ENCODE results near the gene ABLIM2. TPM values are rescaled to one million over a fixed set of nuclear protein-coding genes. Genes with fewer than 3 reads are reported as not detected.

ABLIM2 gene
- polyA plus RNA-seq, 4 donors: 1.1 to 12.7 (median 4.4) TPM

- FAIRE-seq (no peak), DNase-seq (no peak)
- no peak overlapping the region for H3K4me3 ChIP-seq (ENCODE audit: low read depth in 1 of 3, low read length in 3 of 3)
- WGBS, 3 donors: 76 to 79% (median 79%) methylated on average over 12 of the region's 12 CpGs
- no peak overlapping the region for H3K27ac ChIP-seq (ENCODE audit: low read depth in 1 of 3, low read length in 2 of 3)
- no peaks in the 10 kb centered on the region for H3K27me3 ChIP-seq (ENCODE audit: control insufficient read depth in 3 of 3, insufficient read depth in 3 of 3, low read length in 3 of 3)
- no peaks in the 10 kb centered on the region for H3K36me3 ChIP-seq (ENCODE audit: control insufficient read depth in 3 of 3, insufficient read depth in 2 of 3, low read depth in 1 of 3, low read length in 3 of 3)
- H3K9me3 ChIP-seq (ENCODE audit: control insufficient read depth in 2 of 2, insufficient read depth in 1 of 2, low read depth in 1 of 2, low read length in 1 of 2): no peaks in the 10 kb centered on the region
- H3K4me1 ChIP-seq (ENCODE audit: control insufficient read depth in 3 of 3, insufficient read depth in 2 of 3, low read depth in 1 of 3, low read length in 2 of 3): no peaks in the 10 kb centered on the region
These were observed 128.9 kb downstream of the ABLIM2 start for GRCh38 chr4:8029689-8030088.

GRCh38 chr4:8028884-8029568, 129.6 kb downstream of the ABLIM2 start:
- FAIRE-seq: no peak

GRCh38 chr4:8028368-8028767, 130.2 kb downstream of the ABLIM2 start:
- 93 to 95% (median 93%) methylated on average over 2 of the region's 2 CpGs for WGBS, 3 donors
- H3K4me3 ChIP-seq (ENCODE audit: low read depth in 1 of 3, low read length in 3 of 3): no peak overlapping the region
- no peak for FAIRE-seq

More at GRCh38 chr4:8028884-8029568, 129.6 kb downstream of the ABLIM2 start:
- H3K27me3 ChIP-seq (ENCODE audit: control insufficient read depth in 3 of 3, insufficient read depth in 3 of 3, low read length in 3 of 3): no peaks in the 10 kb centered on the region
- no peak for DNase-seq
- H3K9me3 ChIP-seq (ENCODE audit: control insufficient read depth in 2 of 2, insufficient read depth in 1 of 2, low read depth in 1 of 2, low read length in 1 of 2): no peaks in the 10 kb centered on the region
- H3K36me3 ChIP-seq (ENCODE audit: control insufficient read depth in 3 of 3, insufficient read depth in 2 of 3, low read depth in 1 of 3, low read length in 3 of 3): no peaks in the 10 kb centered on the region
- H3K4me3 ChIP-seq (ENCODE audit: low read depth in 1 of 3, low read length in 3 of 3): no peak overlapping the region
- WGBS, 3 donors: 73 to 90% (median 89%) methylated on average over 20 of the region's 20 CpGs
- H3K27ac ChIP-seq (ENCODE audit: low read depth in 1 of 3, low read length in 2 of 3): no peak overlapping the region
- H3K4me1 ChIP-seq (ENCODE audit: control insufficient read depth in 3 of 3, insufficient read depth in 2 of 3, low read depth in 1 of 3, low read length in 2 of 3): no peaks in the 10 kb centered on the region

GRCh38 chr4:8026453-8026852, 132.2 kb downstream of the ABLIM2 start:
- FAIRE-seq: no peak

More at GRCh38 chr4:8028368-8028767, 130.2 kb downstream of the ABLIM2 start:
- H3K36me3 ChIP-seq (ENCODE audit: control insufficient read depth in 3 of 3, insufficient read depth in 2 of 3, low read depth in 1 of 3, low read length in 3 of 3): no peaks in the 10 kb centered on the region
- H3K27ac ChIP-seq (ENCODE audit: low read depth in 1 of 3, low read length in 2 of 3): no peak overlapping the region
- no peaks in the 10 kb centered on the region for H3K4me1 ChIP-seq (ENCODE audit: control insufficient read depth in 3 of 3, insufficient read depth in 2 of 3, low read depth in 1 of 3, low read length in 2 of 3)
- no peaks in the 10 kb centered on the region for H3K9me3 ChIP-seq (ENCODE audit: control insufficient read depth in 2 of 2, insufficient read depth in 1 of 2, low read depth in 1 of 2, low read length in 1 of 2)
- DNase-seq: no peak
- no peaks in the 10 kb centered on the region for H3K27me3 ChIP-seq (ENCODE audit: control insufficient read depth in 3 of 3, insufficient read depth in 3 of 3, low read length in 3 of 3)

GRCh38 chr4:8025668-8026067, 132.9 kb downstream of the ABLIM2 start:
- Histone ChIP-seq H3K4me1 (ENCODE audit: control insufficient read depth in 3 of 3, insufficient read depth in 2 of 3, low read depth in 1 of 3, low read length in 2 of 3) (no peaks in the 10 kb centered on the region), H3K36me3 (ENCODE audit: control insufficient read depth in 3 of 3, insufficient read depth in 2 of 3, low read depth in 1 of 3, low read length in 3 of 3) (no peaks in the 10 kb centered on the region), H3K27me3 (ENCODE audit: control insufficient read depth in 3 of 3, insufficient read depth in 3 of 3, low read length in 3 of 3) (no peaks in the 10 kb centered on the region), H3K4me3 (ENCODE audit: low read depth in 1 of 3, low read length in 3 of 3) (no peak overlapping the region), H3K9me3 (ENCODE audit: control insufficient read depth in 2 of 2, insufficient read depth in 1 of 2, low read depth in 1 of 2, low read length in 1 of 2) (no peaks in the 10 kb centered on the region), H3K27ac (ENCODE audit: low read depth in 1 of 3, low read length in 2 of 3) (no peak overlapping the region)
- FAIRE-seq (no peak), DNase-seq (no peak)
- WGBS, 3 donors: 85 to 94% (median 89%) methylated on average over 4 to 9 of the region's 9 CpGs

More at GRCh38 chr4:8026453-8026852, 132.2 kb downstream of the ABLIM2 start:
- no peaks in the 10 kb centered on the region for H3K36me3 ChIP-seq (ENCODE audit: control insufficient read depth in 3 of 3, insufficient read depth in 2 of 3, low read depth in 1 of 3, low read length in 3 of 3)
- H3K27me3 ChIP-seq (ENCODE audit: control insufficient read depth in 3 of 3, insufficient read depth in 3 of 3, low read length in 3 of 3): no peaks in the 10 kb centered on the region
- 75 to 82% (median 75%) methylated on average over 3 of the region's 3 CpGs for WGBS, 3 donors
- H3K4me1 ChIP-seq (ENCODE audit: control insufficient read depth in 3 of 3, insufficient read depth in 2 of 3, low read depth in 1 of 3, low read length in 2 of 3): no peaks in the 10 kb centered on the region
- DNase-seq: no peak
- H3K9me3 ChIP-seq (ENCODE audit: control insufficient read depth in 2 of 2, insufficient read depth in 1 of 2, low read depth in 1 of 2, low read length in 1 of 2): no peaks in the 10 kb centered on the region
- H3K4me3 ChIP-seq (ENCODE audit: low read depth in 1 of 3, low read length in 3 of 3): no peak overlapping the region
- H3K27ac ChIP-seq (ENCODE audit: low read depth in 1 of 3, low read length in 2 of 3): no peak overlapping the region

GRCh38 chr4:8024073-8024786, 134.4 kb downstream of the ABLIM2 start:
- Histone ChIP-seq H3K27ac (ENCODE audit: low read depth in 1 of 3, low read length in 2 of 3) (no peak overlapping the region), H3K4me3 (ENCODE audit: low read depth in 1 of 3, low read length in 3 of 3) (no peak overlapping the region), H3K36me3 (ENCODE audit: control insufficient read depth in 3 of 3, insufficient read depth in 2 of 3, low read depth in 1 of 3, low read length in 3 of 3) (no peaks in the 10 kb centered on the region), H3K4me1 (ENCODE audit: control insufficient read depth in 3 of 3, insufficient read depth in 2 of 3, low read depth in 1 of 3, low read length in 2 of 3) (peaks cover 0 to 4% (median 0%) of the 10 kb centered on the region in 3 donors), H3K27me3 (ENCODE audit: control insufficient read depth in 3 of 3, insufficient read depth in 3 of 3, low read length in 3 of 3) (no peaks in the 10 kb centered on the region), H3K9me3 (ENCODE audit: control insufficient read depth in 2 of 2, insufficient read depth in 1 of 2, low read depth in 1 of 2, low read length in 1 of 2) (no peaks in the 10 kb centered on the region)
- no peak for DNase-seq
- FAIRE-seq: no peak
- 65 to 91% (median 74%) methylated on average over 24 to 25 of the region's 25 CpGs for WGBS, 3 donors

- Histone ChIP-seq H3K4me3 (ENCODE audit: low read depth in 1 of 3, low read length in 3 of 3) (no peak overlapping the region), H3K9me3 (ENCODE audit: control insufficient read depth in 2 of 2, insufficient read depth in 1 of 2, low read depth in 1 of 2, low read length in 1 of 2) (no peaks in the 10 kb centered on the region), H3K27me3 (ENCODE audit: control insufficient read depth in 3 of 3, insufficient read depth in 3 of 3, low read length in 3 of 3) (no peaks in the 10 kb centered on the region), H3K36me3 (ENCODE audit: control insufficient read depth in 3 of 3, insufficient read depth in 2 of 3, low read depth in 1 of 3, low read length in 3 of 3) (no peaks in the 10 kb centered on the region), H3K27ac (ENCODE audit: low read depth in 1 of 3, low read length in 2 of 3) (no peak overlapping the region), H3K4me1 (ENCODE audit: control insufficient read depth in 3 of 3, insufficient read depth in 2 of 3, low read depth in 1 of 3, low read length in 2 of 3) (peaks cover 0 to 4% (median 0%) of the 10 kb centered on the region in 3 donors)
- no peak for FAIRE-seq
- 68 to 71% (median 71%) methylated on average over 8 of the region's 8 CpGs for WGBS, 3 donors
- DNase-seq: no peak
These were observed 134.9 kb downstream of the ABLIM2 start for GRCh38 chr4:8023696-8024033.

- WGBS, 3 donors: 87 to 92% (median 88%) methylated on average over 29 of the region's 29 CpGs
- H3K27me3 ChIP-seq (ENCODE audit: control insufficient read depth in 3 of 3, insufficient read depth in 3 of 3, low read length in 3 of 3): no peaks in the 10 kb centered on the region
- no peak for FAIRE-seq
- H3K4me3 ChIP-seq (ENCODE audit: low read depth in 1 of 3, low read length in 3 of 3): no peak overlapping the region
- H3K27ac ChIP-seq (ENCODE audit: low read depth in 1 of 3, low read length in 2 of 3): no peak overlapping the region
- no peak for DNase-seq
- H3K4me1 ChIP-seq (ENCODE audit: control insufficient read depth in 3 of 3, insufficient read depth in 2 of 3, low read depth in 1 of 3, low read length in 2 of 3): peaks cover 0 to 4% (median 0%) of the 10 kb centered on the region in 3 donors
- no peaks in the 10 kb centered on the region for H3K9me3 ChIP-seq (ENCODE audit: control insufficient read depth in 2 of 2, insufficient read depth in 1 of 2, low read depth in 1 of 2, low read length in 1 of 2)
- no peaks in the 10 kb centered on the region for H3K36me3 ChIP-seq (ENCODE audit: control insufficient read depth in 3 of 3, insufficient read depth in 2 of 3, low read depth in 1 of 3, low read length in 3 of 3)
These were observed 135.6 kb downstream of the ABLIM2 start for GRCh38 chr4:8022767-8023695.

Data from small intestine (tissue), 7 donors.